GM10266 (cell line): ENCODE measurements around the gene CUEDC2.

Experiments used
- DNase-seq: peaks from one replicate; pipeline ENCODE4 v3.0.0; 2012; ENCODE audit errors: extremely low spot score
- TF ChIP-seq, protein P1 (sequence below): IDR thresholded peaks from 2 replicates; pipeline ENCODE4 v1.5.1; 2012; ENCODE audit warnings: mild to moderate bottlenecking, low read depth; ENCODE audit not compliant: control insufficient read depth, insufficient read depth; ENCODE audit errors: missing control alignments

Gene CUEDC2

DNA sequence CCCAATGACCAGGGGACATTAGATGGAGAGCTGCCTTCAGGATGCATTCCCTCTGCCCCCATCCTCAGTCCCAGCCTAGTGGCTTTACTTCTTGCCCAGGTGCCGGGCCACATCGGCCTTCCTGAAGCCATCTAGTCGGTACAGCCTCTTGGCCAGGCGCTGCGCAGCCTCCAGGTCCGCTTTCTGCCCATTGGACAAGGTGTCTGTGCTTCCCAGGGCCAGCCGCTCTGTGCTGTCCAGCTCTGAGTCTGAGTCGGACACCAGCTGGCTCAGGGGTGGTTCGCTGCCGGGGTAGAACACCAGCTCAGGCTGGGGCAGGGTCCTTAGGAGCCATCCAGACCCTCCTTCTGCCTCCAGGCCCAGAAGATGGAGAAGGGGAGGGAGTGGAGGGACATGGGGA is 20.1 kb downstream of the CUEDC2 start:
- DNase-seq = no peak

DNA sequence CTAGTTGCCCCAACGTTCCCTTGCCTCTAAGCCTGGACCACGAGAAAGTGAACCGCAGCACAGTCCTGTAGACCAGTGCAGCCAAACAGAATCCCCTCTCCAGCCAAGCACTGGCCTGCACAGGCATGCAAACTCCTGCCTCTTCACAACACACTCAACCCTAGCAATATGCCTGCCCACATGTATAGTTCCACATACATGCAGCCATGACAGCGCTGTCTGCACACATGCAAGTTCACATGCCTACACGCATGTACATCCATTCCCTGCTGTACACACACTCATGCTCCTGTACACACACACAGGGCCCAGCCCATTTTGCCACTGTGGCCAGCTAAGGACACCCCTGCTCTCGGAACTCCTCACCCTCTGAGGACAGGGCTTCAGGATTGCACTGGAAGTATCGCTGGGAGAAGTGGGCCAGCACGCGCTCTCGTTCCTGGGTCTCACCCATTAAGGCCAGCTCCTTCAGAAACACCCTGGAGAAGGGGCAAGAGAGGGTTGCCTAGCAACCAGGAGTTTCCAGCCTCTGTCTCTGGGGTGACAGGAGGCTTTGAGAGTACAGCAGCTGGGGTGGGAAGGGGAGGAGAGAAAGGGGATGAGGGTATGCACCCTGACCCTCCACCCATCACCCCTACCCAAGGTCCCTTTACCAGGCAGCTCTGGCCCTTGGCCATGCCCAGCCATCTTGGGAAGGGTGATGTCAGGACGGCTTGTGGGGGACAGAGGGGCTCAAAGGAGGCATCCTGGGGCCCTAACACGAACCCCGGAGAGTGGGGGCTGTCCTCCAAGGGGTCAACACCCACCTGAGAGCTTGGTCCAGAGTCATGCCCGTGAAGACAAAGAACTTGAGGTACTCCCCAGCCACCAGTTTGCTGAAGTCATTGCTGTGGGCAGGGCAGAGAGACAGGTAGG is 20.8 kb downstream of the CUEDC2 start:
- TF ChIP-seq, protein P1, sequence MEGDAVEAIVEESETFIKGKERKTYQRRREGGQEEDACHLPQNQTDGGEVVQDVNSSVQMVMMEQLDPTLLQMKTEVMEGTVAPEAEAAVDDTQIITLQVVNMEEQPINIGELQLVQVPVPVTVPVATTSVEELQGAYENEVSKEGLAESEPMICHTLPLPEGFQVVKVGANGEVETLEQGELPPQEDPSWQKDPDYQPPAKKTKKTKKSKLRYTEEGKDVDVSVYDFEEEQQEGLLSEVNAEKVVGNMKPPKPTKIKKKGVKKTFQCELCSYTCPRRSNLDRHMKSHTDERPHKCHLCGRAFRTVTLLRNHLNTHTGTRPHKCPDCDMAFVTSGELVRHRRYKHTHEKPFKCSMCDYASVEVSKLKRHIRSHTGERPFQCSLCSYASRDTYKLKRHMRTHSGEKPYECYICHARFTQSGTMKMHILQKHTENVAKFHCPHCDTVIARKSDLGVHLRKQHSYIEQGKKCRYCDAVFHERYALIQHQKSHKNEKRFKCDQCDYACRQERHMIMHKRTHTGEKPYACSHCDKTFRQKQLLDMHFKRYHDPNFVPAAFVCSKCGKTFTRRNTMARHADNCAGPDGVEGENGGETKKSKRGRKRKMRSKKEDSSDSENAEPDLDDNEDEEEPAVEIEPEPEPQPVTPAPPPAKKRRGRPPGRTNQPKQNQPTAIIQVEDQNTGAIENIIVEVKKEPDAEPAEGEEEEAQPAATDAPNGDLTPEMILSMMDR = no peak
- no peak for DNase-seq

More for the DNA sequence above, 20.1 kb downstream of the CUEDC2 start:
- TF ChIP-seq, protein P1 = no peak

DNA sequence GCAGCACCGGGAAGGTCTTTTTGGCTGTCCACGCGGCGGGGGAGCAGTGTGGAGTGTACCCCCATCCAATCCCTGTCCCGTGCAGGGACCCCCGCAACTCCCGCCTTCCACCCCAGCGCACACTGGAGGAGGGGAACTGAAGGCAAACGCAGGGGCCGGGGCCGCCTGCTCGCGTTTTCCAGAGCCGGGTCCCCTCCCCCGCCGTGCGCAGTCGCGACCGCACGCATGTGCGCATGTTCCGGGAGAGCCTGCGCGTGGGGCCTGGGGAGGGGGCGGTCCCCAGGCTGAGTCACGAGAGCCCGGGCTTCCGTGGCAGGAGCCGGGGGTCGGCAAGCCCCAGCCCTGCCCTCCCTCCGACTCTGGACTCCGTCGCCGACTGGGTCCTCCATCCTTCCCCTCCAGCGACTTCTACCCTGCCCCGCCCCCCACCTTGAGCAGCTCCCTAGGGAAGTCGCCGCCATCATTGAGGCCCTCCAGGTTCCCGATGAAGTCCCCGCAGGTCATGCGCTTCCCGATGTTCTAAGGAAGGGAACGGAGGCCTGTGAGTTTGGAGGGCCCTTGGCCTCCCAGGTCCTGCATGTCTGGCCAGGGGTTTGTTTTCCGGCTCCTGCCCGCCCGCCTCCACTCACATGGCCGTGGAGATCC is 21.8 kb downstream of the CUEDC2 start:
- TF ChIP-seq, protein P1 = no peak
- DNase-seq = no peak

DNA sequence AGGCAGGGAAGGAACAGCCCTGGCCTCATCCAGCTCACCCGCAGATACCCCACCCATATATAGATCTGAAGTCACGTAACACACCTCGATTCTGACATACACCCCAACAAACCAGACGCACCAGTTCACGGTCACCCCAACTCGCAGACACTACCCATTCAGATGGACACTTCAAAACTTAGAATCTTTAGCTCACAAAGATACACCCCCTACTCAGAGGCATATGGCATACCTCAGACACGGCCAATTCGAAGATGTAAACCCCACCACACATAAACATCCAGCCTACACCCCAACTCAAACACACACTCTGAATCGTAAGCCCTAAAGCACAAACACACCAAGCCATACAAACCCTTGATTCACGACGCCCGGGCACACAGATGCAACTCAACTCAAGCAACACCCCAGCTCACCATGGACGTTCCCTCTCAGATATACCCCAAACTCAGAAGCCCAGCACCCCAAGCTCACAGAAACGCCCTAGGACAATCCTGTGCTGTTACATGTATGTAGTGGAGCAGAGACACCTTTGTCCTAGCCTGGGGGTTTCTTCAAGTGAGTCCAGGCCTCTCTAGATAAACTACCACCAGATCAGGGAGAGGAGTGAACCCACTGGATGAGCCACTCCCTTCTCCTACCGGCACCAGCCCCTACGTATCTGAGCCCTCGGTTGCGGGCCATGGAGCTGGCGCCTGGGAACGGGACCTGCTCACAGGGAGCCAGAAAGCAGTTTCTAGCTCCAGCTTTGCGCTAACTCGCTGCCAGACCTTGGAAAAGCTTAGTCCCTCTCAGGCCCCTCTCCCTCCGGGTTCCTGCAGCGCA is 22.6 kb downstream of the CUEDC2 start:
- TF ChIP-seq, protein P1 = no peak
- DNase-seq = peak; percentile 34

DNA sequence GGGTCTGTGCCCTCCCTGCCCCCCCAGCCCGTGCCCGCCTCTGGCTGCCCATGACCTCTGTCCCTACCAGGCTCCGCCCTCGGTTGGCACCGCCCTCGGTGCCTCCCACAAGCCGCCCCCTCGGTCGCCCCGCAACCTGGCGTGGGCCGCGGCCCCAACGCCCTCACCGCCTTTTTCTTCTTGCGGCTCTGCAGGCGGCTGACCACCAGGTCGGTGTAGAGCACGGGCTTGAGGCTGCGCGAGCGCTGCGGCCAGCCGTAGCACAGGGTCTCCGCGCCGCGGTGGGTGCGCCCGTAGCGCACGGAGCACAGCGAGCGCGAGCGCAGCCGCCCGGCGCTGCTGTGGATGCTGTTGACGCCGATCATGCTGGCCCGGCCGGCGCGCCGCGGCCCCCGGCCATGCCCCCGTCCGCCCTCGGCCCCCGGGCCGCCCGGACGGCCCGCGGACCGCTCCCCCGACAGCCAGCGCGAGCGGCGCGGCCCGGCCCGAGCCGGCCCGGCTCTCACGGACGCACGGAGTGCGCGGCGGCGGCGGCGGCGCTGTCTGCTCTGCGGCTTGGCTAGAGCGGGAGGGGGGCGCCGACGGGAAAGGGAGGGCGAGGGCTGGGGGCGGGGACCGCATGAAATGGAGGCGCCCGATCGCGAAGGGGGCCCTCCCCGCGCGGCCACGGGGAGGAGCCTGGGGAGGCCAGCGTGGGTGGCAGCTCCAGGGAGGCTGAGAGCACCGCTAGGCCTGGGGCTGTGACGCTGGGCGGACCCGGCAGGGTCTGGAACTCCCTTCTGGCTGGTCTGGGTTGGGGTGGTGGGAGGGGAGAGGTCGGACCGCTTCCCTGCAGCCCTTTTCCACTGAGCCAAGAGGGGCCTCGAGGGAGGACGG is 23.4 kb downstream of the CUEDC2 start:
- DNase-seq = peak; percentile 86
- TF ChIP-seq, protein P1 = no peak

DNA sequence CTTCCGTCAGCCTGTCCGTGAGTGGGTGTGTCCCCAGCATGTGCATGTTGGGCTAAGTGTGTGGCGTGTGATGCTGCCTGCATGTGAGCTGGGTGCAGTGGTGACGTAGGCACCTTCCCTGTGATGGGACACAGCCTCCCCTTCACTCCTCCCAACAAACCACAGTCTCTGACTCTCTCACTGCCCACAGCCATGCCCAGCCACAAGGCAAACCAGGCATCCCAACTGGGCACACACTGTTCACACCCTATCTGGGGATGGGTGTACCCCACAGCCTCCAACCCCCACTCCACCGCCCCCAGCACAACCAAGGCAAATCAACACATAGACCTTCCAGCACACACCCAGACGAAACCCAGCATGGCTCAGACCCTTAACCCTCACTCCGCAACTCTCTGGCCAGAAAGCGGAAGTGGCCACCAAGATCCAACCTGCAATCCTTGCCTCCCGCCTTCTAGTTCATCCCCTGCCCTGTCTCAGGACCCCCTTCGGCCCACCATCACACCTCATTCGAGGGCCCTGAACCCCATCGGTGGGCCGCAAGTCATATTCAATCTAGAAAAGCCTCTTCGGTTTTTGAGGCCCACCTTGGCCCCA is 24.1 kb downstream of the CUEDC2 start:
- DNase-seq = peak; percentile 25
- TF ChIP-seq, protein P1 = no peak
